PC-9 (cell line): ENCODE measurements around the gene PLCB3. TPM values are rescaled to one million over a fixed set of nuclear protein-coding genes. Genes with fewer than 3 reads are reported as not detected.
A peak's percentile ranks its signal among the peaks of the same experiment; 100 is the strongest.

Experiments used
- BruUV-seq: library from RNA; stranded (reverse); fragments of 400-500 nt; replicated peaks from 2 replicates; lab custom pipeline; 2021; lab: Mats Ljungman, UMichigan
- CTCF ChIA-PET: fragments of 300-600 bp; sonication (Branson Sonifier 250); formaldehyde crosslinking; loops from one replicate; lab custom pipeline; 2022; ENCODE audit warnings: antibody characterized with exemption; lab: Charles Lee
- POLR2A ChIA-PET: fragments of 300-600 bp; sonication (Branson Sonifier 250); formaldehyde crosslinking; loops from one replicate; lab custom pipeline; 2022; ENCODE audit warnings: antibody characterized with exemption; ENCODE audit not compliant: unreplicated experiment; lab: Charles Lee
- DNase-seq, 2 experiments: peaks; one replicate each; pipeline versions ENCODE4 v3.0.0 to v3.0.0-alpha.2; 2015 to 2022; ENCODE audit warnings: mixed read lengths in 1 of 2
- H2AFZ ChIP-seq: fragments of 200-600 bp; sonication (generic); 2 replicates; pipeline ENCODE4 v1.8.1; 2017; ENCODE audit warnings: antibody characterized with exemption
- H3F3A ChIP-seq: fragments of 200-600 bp; sonication (generic); 2 replicates; pipeline ENCODE4 v1.8.1; 2017; ENCODE audit warnings: antibody characterized with exemption, mild to moderate bottlenecking, low read depth; ENCODE audit not compliant: insufficient read depth
- H3K27ac ChIP-seq: fragments of 200-600 bp; sonication (generic); 2 replicates; pipeline ENCODE4 v1.6.1; 2016; ENCODE audit warnings: mixed run types
- H3K27me3 ChIP-seq: fragments of 200-600 bp; sonication (generic); 2 replicates; pipeline ENCODE4 v1.6.1; 2016; ENCODE audit warnings: low read depth, mixed run types; ENCODE audit not compliant: insufficient read depth
- H3K36me3 ChIP-seq: fragments of 200-600 bp; sonication (generic); 2 replicates; pipeline ENCODE4 v1.6.1; 2016; ENCODE audit warnings: low read depth, mixed run types
- H3K4me1 ChIP-seq: fragments of 200-600 bp; sonication (generic); replicated peaks from 2 replicates; pipeline ENCODE4 v1.6.1; 2016; ENCODE audit warnings: mixed run types; ENCODE audit not compliant: insufficient read depth
- H3K4me2 ChIP-seq: fragments of 200-600 bp; sonication (generic); 2 replicates; pipeline ENCODE4 v1.6.1; 2017; ENCODE audit warnings: mixed run types
- H3K4me3 ChIP-seq: fragments of 200-600 bp; sonication (generic); 2 replicates; pipeline ENCODE4 v1.6.1; 2016; ENCODE audit warnings: mixed run types
- H3K79me2 ChIP-seq: fragments of 200-600 bp; sonication (generic); 2 replicates; pipeline ENCODE4 v1.6.1; 2017; ENCODE audit warnings: low read depth, mixed run types
- H3K9me2 ChIP-seq: fragments of 200-600 bp; sonication (generic); 2 replicates; pipeline ENCODE4 v1.8.1; 2017; ENCODE audit warnings: mild to moderate bottlenecking; ENCODE audit not compliant: insufficient read depth
- H3K9me3 ChIP-seq: fragments of 200-600 bp; sonication (generic); 2 replicates; pipeline ENCODE4 v1.8.1; 2016; ENCODE audit warnings: low read depth; ENCODE audit not compliant: insufficient read depth
- H4K20me1 ChIP-seq: fragments of 200-600 bp; sonication (generic); 2 replicates; pipeline ENCODE4 v1.8.1; 2017; ENCODE audit not compliant: insufficient read depth
- EZH2 ChIP-seq: fragments of 200-600 bp; sonication (generic); IDR thresholded peaks from 2 replicates; pipeline ENCODE4 v1.8.0; 2017; ENCODE audit warnings: antibody characterized with exemption, low read depth
- intact Hi-C: fragments of 100-400 bp; cut with micrococcal nuclease; formaldehyde crosslinking; loops from one replicate; pipeline ENCODE4 v1.10.0; 2022; ENCODE audit not compliant: unreplicated experiment
- total RNA-seq: library from RNA; stranded (reverse); gene quantifications from 2 replicates; pipeline ENCODE4 v1.2.3, GENCODE V29; 2021
- TF ChIP-seq, protein P1 (sequence below): fragments of 200-600 bp; sonication (generic); conservative IDR thresholded peaks from 2 replicates; pipeline ENCODE4 v1.6.1; 2017; ENCODE audit warnings: mixed run types, antibody characterized with exemption, mild to moderate bottlenecking, moderate library complexity

The PLCB3 gene
- total RNA-seq, 1 experiment from 2014 or later: 79.6 TPM

DNA sequence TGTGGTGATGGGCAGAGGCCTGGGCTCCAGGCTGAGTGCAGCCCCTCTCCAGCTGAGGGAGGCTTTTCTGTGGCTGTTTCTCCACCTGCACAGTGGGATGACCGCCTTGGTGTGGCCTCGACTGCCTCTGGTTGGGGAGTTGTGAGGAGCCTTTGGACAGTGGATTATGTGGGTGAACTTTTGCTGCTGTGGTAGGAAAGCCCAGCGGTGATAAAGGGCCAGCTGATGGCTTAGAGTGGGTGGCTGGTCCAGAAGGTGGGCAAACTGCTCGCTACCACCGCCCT lies 52.6 kb downstream of the PLCB3 start:
- Histone ChIP-seq H3K9me2 (no peaks in the 10 kb centered on the region), H4K20me1 (no peaks in the 10 kb centered on the region; the same call in 1 of the 2 replicates), H3K27ac (no peak overlapping the region), H2AFZ (no peak overlapping the region), H3K4me3 (peak overlapping the region; percentile 74; the same call in 1 of the 2 replicates), H3K36me3 (0 out of 2 replicates have a peak, but pooled peaks cover 2% of the 10 kb centered on the region), H3K4me2 (peak overlapping the region; percentile 77), H3K27me3 (0 out of 2 replicates have a peak, but pooled peaks cover 7% of the 10 kb centered on the region), H3K79me2 (peaks cover 21% of the 10 kb centered on the region), H3K4me1 (peaks cover 27% of the 10 kb centered on the region), H3K9me3 (no peaks in the 10 kb centered on the region), H3F3A (peaks cover 24% of the 10 kb centered on the region; the same call in 1 of the 2 replicates)
- POLR2A ChIA-PET: interaction anchor here (0.5 to 0.7 kb wide), 3 partner anchors 118 to 356 kb away, joined by 4 to 19 read pairs (median 5); partner anchors contain the start of gene STIP1
- peak in 1 of 2 experiments; percentile 32 for DNase-seq
- TF ChIP-seq EZH2: no peak
- TF ChIP-seq, protein P1, sequence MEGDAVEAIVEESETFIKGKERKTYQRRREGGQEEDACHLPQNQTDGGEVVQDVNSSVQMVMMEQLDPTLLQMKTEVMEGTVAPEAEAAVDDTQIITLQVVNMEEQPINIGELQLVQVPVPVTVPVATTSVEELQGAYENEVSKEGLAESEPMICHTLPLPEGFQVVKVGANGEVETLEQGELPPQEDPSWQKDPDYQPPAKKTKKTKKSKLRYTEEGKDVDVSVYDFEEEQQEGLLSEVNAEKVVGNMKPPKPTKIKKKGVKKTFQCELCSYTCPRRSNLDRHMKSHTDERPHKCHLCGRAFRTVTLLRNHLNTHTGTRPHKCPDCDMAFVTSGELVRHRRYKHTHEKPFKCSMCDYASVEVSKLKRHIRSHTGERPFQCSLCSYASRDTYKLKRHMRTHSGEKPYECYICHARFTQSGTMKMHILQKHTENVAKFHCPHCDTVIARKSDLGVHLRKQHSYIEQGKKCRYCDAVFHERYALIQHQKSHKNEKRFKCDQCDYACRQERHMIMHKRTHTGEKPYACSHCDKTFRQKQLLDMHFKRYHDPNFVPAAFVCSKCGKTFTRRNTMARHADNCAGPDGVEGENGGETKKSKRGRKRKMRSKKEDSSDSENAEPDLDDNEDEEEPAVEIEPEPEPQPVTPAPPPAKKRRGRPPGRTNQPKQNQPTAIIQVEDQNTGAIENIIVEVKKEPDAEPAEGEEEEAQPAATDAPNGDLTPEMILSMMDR: no peak
- CTCF ChIA-PET: interaction anchor here (0.7 to 1.9 kb wide), 9 partner anchors 14 to 1550 kb away, joined by 3 to 20 read pairs (median 8); partner anchors contain the start of genes PRDX5, SF1, TRMT112 and ZBTB3
- intact Hi-C loops: loop anchor here (1.0 to 10.0 kb wide), 6 partner anchors 15 to 469 kb away; partner anchors contain the start of genes COX8A, FKBP2, MARK2 and PRDX5
- no TSS peak for BruUV-seq

DNA sequence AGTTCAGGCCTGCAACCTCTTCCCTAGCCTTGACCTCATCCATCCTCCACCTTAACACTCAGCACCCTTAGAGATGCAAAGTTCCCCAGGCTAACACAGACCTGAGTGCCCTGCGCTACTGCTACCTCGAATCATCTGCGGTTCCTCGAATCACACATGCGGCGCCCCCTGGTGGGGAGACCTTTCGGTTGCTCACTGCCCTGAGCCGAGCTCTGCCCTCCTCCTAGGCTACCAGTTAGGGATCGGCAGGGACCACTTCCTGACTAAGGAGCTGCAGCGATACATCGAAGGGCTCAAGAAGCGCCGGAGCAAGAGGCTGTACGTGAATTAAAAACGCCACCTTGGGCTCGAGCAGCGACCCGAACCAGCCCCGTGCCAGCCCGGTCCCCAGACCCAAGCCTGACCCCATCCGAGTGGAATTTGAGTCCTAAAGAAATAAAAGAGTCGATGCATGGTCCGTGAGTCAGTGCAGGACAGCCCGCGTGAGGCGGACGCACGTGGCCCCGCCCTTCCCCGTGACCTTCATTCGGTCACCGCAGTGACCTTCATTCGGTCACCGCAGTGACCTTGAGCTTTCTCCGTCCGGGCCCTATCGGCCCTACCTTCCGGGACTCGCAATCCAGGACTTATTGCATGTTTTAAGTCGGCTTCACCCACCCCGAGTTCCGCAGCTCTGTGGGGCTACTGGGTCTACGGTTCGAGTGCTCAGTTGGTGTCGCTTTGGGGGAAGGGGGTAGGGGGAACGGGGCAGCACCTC lies 53.2 kb downstream of the PLCB3 start:
- intact Hi-C loops: loop anchor here (1.0 to 10.0 kb wide), 8 partner anchors 14 to 470 kb away; partner anchors contain the start of genes BAD, COX8A, FKBP2 and MARK2
- POLR2A ChIA-PET: interaction anchor here (0.5 to 1.2 kb wide), 8 partner anchors 13 to 355 kb away, joined by 3 to 23 read pairs (median 6); partner anchors contain the start of genes PRDX5, STIP1 and TRMT112
- H3K36me3 ChIP-seq: 0 out of 2 replicates have a peak, but pooled peaks cover 5% of the 10 kb centered on the region
- BruUV-seq: TSS peak; percentile 95
- DNase-seq: peak; percentile 81 to 95
- TF ChIP-seq EZH2: no peak
- TF ChIP-seq, protein P1: peak; percentile 97
- no peaks in the 10 kb centered on the region for H3K9me2 ChIP-seq
- H3K4me2 ChIP-seq: peak overlapping the region; percentile 77
- H3K27me3 ChIP-seq: 0 out of 2 replicates have a peak, but pooled peaks cover 7% of the 10 kb centered on the region
- H3K4me3 ChIP-seq: peak overlapping the region; percentile 74
- no peaks in the 10 kb centered on the region; the same call in 1 of the 2 replicates for H4K20me1 ChIP-seq
- CTCF ChIA-PET: interaction anchor here (0.6 to 1.9 kb wide), 15 partner anchors 10 to 1550 kb away, joined by 3 to 20 read pairs (median 3); partner anchors contain the start of genes BAD, PRDX5, SF1 and TRMT112
- H3K27ac ChIP-seq: peak overlapping the region; percentile 71
- H3K4me1 ChIP-seq: peaks cover 27% of the 10 kb centered on the region
- peaks cover 24% of the 10 kb centered on the region; the same call in 1 of the 2 replicates for H3F3A ChIP-seq
- H2AFZ ChIP-seq: peak overlapping the region; percentile 80
- H3K79me2 ChIP-seq: peaks cover 24% of the 10 kb centered on the region
- no peaks in the 10 kb centered on the region for H3K9me3 ChIP-seq
